HUDEP-2 (cell line): Measurements from ENCODE around the gene TBCD.
A peak's percentile ranks its signal among the peaks of the same experiment; 100 is the strongest.

Source experiments
- DNase-seq, 76 experiments: peaks; one replicate each; lab custom pipeline; 2025; ENCODE audit not compliant: unreplicated experiment in 76 of 76; lab: John Stamatoyannopoulos, UW

TBCD gene

GRCh38 chr17:82895087-82895486, 143.2 kb downstream of the TBCD start:
- DNase-seq = no peak

- no peak for DNase-seq
Observed at GRCh38 chr17:82896071-82897000, 144.5 kb downstream of the TBCD start.

- DNase-seq = no peak
Observed at GRCh38 chr17:82897514-82898249, 145.8 kb downstream of the TBCD start.

- no peak for DNase-seq
Observed at GRCh38 chr17:82898976-82899514, 147.2 kb downstream of the TBCD start.

- DNase-seq = no peak
Observed at GRCh38 chr17:82899941-82900340, 148.1 kb downstream of the TBCD start.

- DNase-seq = no peak
Observed at GRCh38 chr17:82900741-82901140, 148.9 kb downstream of the TBCD start.

- DNase-seq = no peak
Observed at GRCh38 chr17:82901356-82901755, 149.5 kb downstream of the TBCD start.

GRCh38 chr17:82901856-82902255, 150.0 kb downstream of the TBCD start:
- DNase-seq = no peak

GRCh38 chr17:82902972-82903874, 151.4 kb downstream of the TBCD start:
- no peak for DNase-seq

GRCh38 chr17:82905130-82905529, 153.3 kb downstream of the TBCD start:
- DNase-seq = no peak

GRCh38 chr17:82907797-82908542, 156.1 kb downstream of the TBCD start:
- no peak for DNase-seq

GRCh38 chr17:82908543-82909160, 156.8 kb downstream of the TBCD start:
- no peak for DNase-seq

GRCh38 chr17:82909322-82909904, 157.5 kb downstream of the TBCD start:
- DNase-seq = peak in 8 of 76 experiments; percentile 2 to 33 (median 15)

GRCh38 chr17:82910041-82910481, 158.2 kb downstream of the TBCD start:
- no peak for DNase-seq

- no peak for DNase-seq
Observed at GRCh38 chr17:82910770-82911169, 158.9 kb downstream of the TBCD start.

- DNase-seq = peak in 2 of 76 experiments; percentile 12 to 29
Observed at GRCh38 chr17:82911822-82912221, 160.0 kb downstream of the TBCD start.

- no peak for DNase-seq
Observed at GRCh38 chr17:82912484-82913089, 160.7 kb downstream of the TBCD start.

GRCh38 chr17:82913304-82914043, 161.6 kb downstream of the TBCD start:
- DNase-seq = peak in 1 of 76 experiments; percentile 12
